Ascending aorta (tissue), 2 donors: ENCODE data around the gene CASP3. TPM values are rescaled to one million over a fixed set of nuclear protein-coding genes. Genes with fewer than 3 reads are reported as not detected.
"Not testable (repeated sequence)": the region's sequence is repeated elsewhere in the genome, so short reads cannot be mapped to it uniquely, and the experiment has no call there.

Source experiments
- DNase-seq, 2 donors: peaks; one replicate each; pipeline ENCODE4 v3.0.0-alpha.2; 2019; ENCODE audit warnings: low spot score in 2 of 2
- H3K27ac ChIP-seq, 2 donors: fragments of 200-600 bp; sonication (generic); one replicate each; pipeline ENCODE4 v1.5.1; 2016 to 2017; ENCODE audit warnings: mild to moderate bottlenecking in 1 of 2
- H3K27me3 ChIP-seq: fragments of 200-600 bp; sonication (generic); one replicate; pipeline ENCODE4 v1.5.1; 2017
- H3K36me3 ChIP-seq, 2 donors: fragments of 200-600 bp; sonication (generic); one replicate each; pipeline ENCODE4 v1.5.1; 2016
- H3K4me1 ChIP-seq, 2 donors: fragments of 200-600 bp; sonication (generic); one replicate each; pipeline ENCODE4 v1.5.1; 2016 to 2017; ENCODE audit warnings: mild to moderate bottlenecking in 1 of 2
- H3K4me3 ChIP-seq, 2 donors: fragments of 200-600 bp; sonication (generic); one replicate each; pipeline ENCODE4 v1.5.1; 2016 to 2017; ENCODE audit warnings: mild to moderate bottlenecking in 1 of 2
- H3K9me3 ChIP-seq, 2 donors: fragments of 200-600 bp; sonication (generic); one replicate each; pipeline ENCODE4 v1.5.1; 2016
- intact Hi-C: fragments of 100-400 bp; cut with DNase I; formaldehyde crosslinking; loops from one replicate; pipeline ENCODE4 v1.15.1; 2023
- total RNA-seq: library from RNA; depleted of rRNA; stranded (reverse); fragments of >200 nt; gene quantifications from one replicate; pipeline ENCODE4 v1.1.0, GENCODE V29; 2016
- TF ChIP-seq, protein P1 (sequence below), 3 experiments: fragments of 200-600 bp in 2 of 3; fragments of 450-650 bp in 1 of 3; sonication (generic) in 2 of 3; IDR thresholded peaks; one replicate each; pipeline ENCODE4 v1.5.1; 2016 to 2019; ENCODE audit warnings: antibody characterized with exemption in 3 of 3, mild to moderate bottlenecking in 1 of 3, moderate library complexity in 1 of 3

The CASP3 gene
- total RNA-seq, 1 donor from 2014 or later = 1.5 TPM

- Histone ChIP-seq H3K4me1 (no peaks in the 10 kb centered on the region), H3K27ac (no peak overlapping the region), H3K4me3 (no peak overlapping the region), H3K27me3 (no peaks in the 10 kb centered on the region), H3K9me3 (no peaks in the 10 kb centered on the region), H3K36me3 (peaks cover 29 to 42% of the 10 kb centered on the region in 2 donors)
- intact Hi-C loops = no loop called here
- no peak for DNase-seq
- TF ChIP-seq, protein P1, sequence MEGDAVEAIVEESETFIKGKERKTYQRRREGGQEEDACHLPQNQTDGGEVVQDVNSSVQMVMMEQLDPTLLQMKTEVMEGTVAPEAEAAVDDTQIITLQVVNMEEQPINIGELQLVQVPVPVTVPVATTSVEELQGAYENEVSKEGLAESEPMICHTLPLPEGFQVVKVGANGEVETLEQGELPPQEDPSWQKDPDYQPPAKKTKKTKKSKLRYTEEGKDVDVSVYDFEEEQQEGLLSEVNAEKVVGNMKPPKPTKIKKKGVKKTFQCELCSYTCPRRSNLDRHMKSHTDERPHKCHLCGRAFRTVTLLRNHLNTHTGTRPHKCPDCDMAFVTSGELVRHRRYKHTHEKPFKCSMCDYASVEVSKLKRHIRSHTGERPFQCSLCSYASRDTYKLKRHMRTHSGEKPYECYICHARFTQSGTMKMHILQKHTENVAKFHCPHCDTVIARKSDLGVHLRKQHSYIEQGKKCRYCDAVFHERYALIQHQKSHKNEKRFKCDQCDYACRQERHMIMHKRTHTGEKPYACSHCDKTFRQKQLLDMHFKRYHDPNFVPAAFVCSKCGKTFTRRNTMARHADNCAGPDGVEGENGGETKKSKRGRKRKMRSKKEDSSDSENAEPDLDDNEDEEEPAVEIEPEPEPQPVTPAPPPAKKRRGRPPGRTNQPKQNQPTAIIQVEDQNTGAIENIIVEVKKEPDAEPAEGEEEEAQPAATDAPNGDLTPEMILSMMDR (IDR thresholded peaks at IDR 0.05) = no peak
Observed at GRCh38 chr4:184624972-184625554, 24.2 kb downstream of the CASP3 start.

DNA sequence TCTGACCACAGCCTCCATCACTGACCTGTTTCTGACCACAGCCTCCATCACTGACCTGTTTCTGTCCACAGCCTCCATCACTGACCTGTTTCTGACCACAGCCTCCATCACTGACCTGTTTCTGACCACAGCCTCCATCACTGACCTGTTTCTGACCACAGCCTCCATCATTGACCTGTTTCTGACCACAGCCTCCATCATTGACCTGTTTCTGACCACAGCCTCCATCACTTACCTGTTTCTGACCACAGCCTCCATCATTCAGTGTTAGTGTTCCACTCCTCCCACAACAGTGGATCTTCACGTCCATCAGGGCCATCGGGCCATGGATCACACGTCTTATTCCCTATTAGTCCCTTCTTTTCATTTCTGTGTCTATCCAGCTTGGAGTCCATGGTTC, 24.7 kb downstream of the CASP3 start:
- H3K27ac ChIP-seq, DNase-seq, H3K4me1 ChIP-seq, H3K9me3 ChIP-seq, H3K4me3 ChIP-seq, intact Hi-C loops, H3K27me3 ChIP-seq: not testable (repeated sequence)
- peaks cover 24 to 36% of the 10 kb centered on the region in 2 donors for H3K36me3 ChIP-seq

- H3K4me1 ChIP-seq = no peaks in the 10 kb centered on the region
- intact Hi-C loops = no loop called here
- H3K4me3 ChIP-seq = no peak overlapping the region
- H3K27me3 ChIP-seq = no peaks in the 10 kb centered on the region
- no peak for DNase-seq
- peaks cover under 1 to 9% of the 10 kb centered on the region in 2 donors for H3K36me3 ChIP-seq
- H3K27ac ChIP-seq = no peak overlapping the region
- TF ChIP-seq, protein P1 (IDR thresholded peaks at IDR 0.05) = no peak
- no peaks in the 10 kb centered on the region for H3K9me3 ChIP-seq
Observed at GRCh38 chr4:184621518-184621917, 27.7 kb downstream of the CASP3 start.

DNA sequence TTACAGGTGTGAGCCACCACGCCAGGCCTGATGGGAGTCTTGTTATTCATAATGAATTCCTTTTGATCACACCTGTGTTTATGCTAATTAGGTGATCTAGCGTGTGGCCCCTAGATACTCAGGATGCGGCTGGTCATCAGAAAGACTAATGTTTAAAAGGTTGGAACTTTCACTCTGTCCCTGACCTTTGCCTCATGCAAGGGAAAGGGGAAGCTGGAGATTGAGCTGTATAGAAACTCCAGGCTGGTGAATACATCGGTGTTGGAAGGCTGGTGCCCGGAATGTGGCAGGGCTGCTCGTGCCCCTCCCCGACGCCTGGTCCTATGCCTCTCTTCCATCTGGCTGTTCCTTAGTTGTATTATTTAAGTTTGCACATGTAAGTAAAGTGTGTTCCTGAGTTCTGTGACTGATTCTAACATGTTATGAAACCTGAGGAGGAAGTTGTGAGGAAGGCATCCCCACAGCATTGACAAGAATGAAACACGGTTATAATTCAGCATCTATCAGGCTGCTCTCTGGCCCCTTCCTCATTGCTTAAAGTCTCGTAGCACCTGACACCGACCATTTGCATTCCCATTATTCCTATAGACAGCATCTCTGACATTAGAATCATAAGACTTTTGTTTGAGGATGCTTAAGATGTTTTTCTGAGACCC, 28.9 kb downstream of the CASP3 start:
- no peak for DNase-seq
- H3K4me3 ChIP-seq = no peak overlapping the region
- H3K36me3 ChIP-seq = peaks cover 0 to 5% of the 10 kb centered on the region in 2 donors
- no peaks in the 10 kb centered on the region for H3K27me3 ChIP-seq
- TF ChIP-seq, protein P1 (IDR thresholded peaks at IDR 0.05) = no peak
- intact Hi-C loops = no loop called here
- no peaks in the 10 kb centered on the region for H3K4me1 ChIP-seq
- no peaks in the 10 kb centered on the region for H3K9me3 ChIP-seq
- no peak overlapping the region for H3K27ac ChIP-seq

DNA sequence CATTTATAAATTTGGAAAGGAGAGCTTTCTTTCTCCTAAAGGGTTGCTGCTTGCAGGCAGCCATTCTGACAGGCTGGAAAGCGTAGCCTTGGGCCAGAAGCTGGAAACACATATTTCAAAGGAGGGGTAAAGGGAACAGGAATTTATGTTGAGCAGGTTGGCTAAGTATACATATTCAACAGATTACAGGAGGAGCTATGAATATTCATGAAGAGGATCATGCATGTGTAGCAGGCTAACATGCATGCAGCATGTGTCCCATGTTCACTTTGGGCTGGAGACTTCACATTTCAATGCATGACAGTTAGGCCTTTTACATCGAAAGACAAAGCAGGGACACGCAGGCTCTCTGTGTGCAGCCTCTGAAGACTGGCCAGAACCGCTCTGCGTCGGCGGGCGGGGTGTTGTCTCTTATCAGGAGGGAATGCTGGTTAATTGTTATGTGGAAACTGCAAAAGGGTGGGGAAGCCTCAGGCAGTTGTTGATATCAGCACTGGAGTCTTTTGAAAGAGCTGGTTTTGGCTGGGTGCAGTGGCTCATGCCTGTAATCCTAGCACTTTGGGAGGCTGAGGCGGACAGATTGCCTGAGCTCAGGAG, 31.5 kb downstream of the CASP3 start:
- intact Hi-C loops = no loop called here
- TF ChIP-seq, protein P1 (IDR thresholded peaks at IDR 0.05) = no peak
- Histone ChIP-seq H3K4me3 (no peak overlapping the region), H3K9me3 (no peaks in the 10 kb centered on the region), H3K4me1 (no peaks in the 10 kb centered on the region), H3K36me3 (no peaks in the 10 kb centered on the region), H3K27me3 (no peaks in the 10 kb centered on the region), H3K27ac (no peak overlapping the region)
- no peak for DNase-seq
